Stimulated activated CD4-positive, alpha-beta T cell treated with anti-CD3 and anti-CD28 coated beads, Interleukin-15, amount 100 ng/mL, for 1 hour (primary cell): Measurements from ENCODE around the gene CUBN.

ENCODE experiments used
- DNase-seq, 2 donors: peaks; one replicate each; pipeline ENCODE4 v3.0.0-alpha.2; 2020; ENCODE audit warnings: low read depth in 1 of 2, low spot score in 1 of 2

The CUBN gene

GRCh38 chr10:17109046-17109445 is 20.6 kb downstream of the CUBN start:
- DNase-seq = no peak

DNA sequence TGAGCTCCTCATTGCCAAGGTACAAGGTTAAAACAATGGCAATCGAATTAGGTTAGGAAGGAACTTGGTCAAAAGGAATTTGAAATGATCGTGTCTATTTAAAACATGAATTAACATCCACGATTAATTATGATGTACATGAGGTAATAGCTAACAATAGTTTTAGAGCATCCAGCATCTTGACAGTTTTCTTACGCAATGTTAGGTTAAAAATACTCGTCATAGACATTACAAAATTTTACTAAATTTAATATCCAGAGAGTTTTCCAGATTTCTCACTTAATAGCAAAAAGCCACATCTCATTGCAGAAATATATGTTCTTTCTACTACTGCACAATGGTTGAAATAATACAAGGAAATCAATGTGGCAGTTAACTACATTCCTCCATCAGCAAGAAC is 22.6 kb downstream of the CUBN start:
- no peak for DNase-seq

DNA sequence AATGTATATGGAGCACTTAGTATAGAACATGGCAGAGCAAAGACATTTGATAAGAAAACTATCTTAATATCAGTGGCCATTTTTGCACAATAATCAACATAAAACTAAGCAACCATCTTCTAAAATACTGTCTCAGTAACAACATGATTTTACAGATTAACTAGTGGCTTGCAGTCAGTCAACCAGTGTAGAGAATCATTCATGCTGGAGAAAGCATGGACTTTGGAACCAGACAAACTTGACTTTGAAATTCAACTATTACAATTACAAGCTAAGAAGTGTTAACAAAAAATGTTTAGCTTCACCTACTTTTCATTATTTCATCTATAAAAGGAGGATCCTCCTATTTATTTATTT is 27.7 kb downstream of the CUBN start:
- no peak for DNase-seq

- DNase-seq = no peak
Observed at GRCh38 chr10:17101257-17101909, 28.2 kb downstream of the CUBN start.

DNA sequence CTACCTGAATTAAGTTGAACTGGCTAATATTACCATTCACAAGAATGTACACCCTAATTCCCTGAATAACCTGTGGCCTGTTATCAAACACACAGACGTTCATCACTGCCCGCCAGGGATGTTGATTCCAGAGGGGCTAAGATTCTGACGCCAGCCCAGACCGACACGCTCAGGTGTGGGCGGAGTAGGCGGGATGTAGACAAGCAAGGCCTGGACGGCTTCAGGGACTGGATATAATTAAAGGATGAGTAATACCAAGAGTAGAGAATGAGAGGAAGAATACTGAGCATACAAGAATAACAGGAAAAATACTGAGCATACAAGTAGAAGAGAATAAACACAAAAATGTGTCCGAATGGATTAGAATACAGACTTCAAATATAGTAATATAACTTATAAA is 29.0 kb downstream of the CUBN start:
- no peak for DNase-seq

DNA sequence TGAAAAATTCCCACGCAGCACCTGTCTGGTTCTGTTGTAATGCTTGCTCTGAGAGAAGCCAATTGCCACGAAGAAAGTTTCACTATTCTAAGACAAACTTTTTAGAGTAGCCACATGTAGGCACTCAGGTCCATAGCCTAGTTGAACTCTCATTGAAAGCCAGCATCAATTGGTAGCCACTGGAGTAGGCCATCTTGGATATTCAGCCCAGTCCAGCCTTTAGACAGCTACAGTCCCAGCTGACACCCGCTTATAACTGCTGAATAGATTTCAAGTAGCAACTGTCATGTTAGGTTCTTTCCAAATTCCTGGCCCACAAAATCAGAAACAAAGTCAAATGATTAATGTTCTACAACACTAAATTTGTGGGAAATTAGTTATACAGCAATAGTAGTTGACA is 31.6 kb downstream of the CUBN start:
- no peak for DNase-seq

DNA sequence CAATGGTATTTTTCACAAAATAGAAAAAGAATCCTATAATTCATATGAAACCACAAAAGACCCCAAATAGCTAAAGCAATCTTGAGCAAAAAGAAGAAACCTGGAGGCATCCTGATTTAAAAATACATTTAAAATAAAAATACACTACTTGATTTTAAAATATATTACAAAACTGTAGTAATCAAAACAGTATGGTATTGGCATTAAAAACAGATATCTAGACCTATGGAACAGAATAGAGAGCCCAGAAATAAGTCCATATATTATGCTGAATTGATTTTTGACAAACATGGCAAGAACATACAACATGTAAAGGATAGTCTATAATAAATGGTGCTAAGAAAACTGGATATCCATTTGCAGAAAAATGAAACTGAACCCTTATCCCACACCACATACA is 34.8 kb downstream of the CUBN start:
- DNase-seq = no peak

- DNase-seq = no peak
Observed at GRCh38 chr10:17092986-17093803, 36.4 kb downstream of the CUBN start.

DNA sequence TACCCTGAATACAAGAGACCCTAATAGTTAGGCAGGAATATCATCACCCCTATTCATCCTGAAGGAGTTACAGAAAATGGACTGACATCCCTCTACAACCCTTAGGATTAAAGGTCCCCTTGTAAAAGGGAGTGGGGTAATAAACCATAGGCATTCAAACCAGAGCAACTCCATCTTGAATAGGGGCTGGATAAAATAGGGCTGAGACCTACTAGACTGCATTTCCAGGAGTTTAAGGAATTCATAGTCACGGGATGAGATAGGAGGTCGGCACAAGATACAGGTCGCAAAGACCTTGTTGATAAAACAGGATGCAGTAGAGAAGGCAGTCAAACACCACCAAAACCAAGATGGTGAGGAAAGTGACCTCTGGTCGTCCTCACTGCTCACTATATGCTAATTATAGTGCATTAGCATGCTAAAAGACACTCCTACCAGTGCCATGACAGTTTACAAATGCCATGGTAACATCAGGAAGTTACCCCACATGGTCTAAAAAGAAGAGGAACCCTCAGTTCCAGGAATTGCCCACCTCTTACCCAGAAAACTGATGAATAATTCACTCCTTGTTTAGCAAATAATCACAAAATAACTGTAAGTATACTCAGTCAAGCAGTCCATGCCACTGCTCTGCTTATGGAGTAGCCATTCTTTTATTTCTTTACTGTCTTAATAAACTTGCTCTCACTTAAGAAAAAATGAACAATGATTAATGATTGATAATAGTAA is 37.2 kb downstream of the CUBN start:
- DNase-seq = no peak

GRCh38 chr10:17088118-17088806 is 41.3 kb downstream of the CUBN start:
- no peak for DNase-seq

- DNase-seq = no peak
Observed at GRCh38 chr10:17086865-17087367, 42.7 kb downstream of the CUBN start.

GRCh38 chr10:17085011-17085725 is 44.4 kb downstream of the CUBN start:
- no peak for DNase-seq

- DNase-seq = no peak
Observed at GRCh38 chr10:17084258-17084657, 45.4 kb downstream of the CUBN start.

DNA sequence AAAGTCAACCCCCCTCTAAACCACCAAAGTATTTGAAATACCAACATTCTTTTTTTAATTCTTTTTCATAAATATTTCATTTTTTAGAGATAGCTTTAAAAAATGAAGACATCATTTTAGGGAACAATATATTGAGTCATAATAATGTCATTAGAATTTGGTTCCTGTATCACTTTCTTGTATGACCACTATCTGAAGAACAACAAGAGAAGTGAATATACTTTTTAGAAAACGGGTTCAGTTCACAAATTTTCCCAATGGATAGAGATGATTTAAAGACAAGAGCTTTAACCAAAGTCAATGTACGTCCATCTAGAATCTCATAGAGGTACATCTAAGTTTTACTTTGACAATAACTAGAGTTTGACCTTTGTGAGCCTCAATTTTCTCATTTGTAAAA is 48.2 kb downstream of the CUBN start:
- no peak for DNase-seq

GRCh38 chr10:17077890-17078289 is 51.7 kb downstream of the CUBN start:
- DNase-seq = no peak

- no peak for DNase-seq
Observed at GRCh38 chr10:17077346-17077781, 52.2 kb downstream of the CUBN start.

GRCh38 chr10:17076626-17077345 is 52.8 kb downstream of the CUBN start:
- no peak for DNase-seq

DNA sequence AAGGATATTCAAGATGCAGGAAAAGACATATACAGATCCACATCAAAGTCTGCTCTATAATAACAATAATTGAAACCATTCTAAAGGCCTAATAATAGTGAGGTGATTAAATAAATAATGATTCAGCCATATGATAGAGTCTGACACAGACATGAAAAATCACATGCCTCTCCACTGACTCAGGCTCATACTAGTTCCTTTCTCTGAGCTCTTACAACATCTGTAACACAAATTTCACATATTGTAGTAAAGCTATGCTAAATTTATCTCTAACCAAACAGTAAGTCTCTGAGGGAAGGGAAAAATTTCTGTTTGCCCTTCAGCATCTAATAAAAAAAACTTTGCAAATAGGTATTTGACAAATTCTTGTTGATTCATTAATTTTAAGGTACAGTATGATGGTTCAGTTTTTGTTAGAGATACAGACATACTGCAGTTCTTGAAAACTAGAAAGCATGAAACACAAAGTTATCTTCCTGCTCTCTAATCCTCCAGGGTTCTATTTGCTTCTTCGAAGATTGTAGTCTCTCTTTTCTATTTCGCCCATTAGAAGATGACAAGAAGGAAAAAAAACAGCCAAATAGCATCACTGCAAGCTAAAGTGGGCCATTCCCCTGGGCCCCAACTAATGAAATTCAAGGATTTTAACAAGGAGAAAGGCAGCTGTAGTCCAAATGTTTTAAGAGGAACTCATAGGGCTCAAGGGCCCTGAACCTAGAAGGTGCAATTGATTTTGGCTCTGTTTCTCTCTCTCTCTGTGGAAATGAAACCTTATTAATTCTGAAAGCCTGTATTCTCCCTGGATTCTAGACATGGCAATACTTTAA is 53.9 kb downstream of the CUBN start:
- no peak for DNase-seq

GRCh38 chr10:17074541-17074847 is 55.1 kb downstream of the CUBN start:
- DNase-seq = no peak
